ENCODE measurements around the gene CDC123. TPM values are rescaled to one million over a fixed set of nuclear protein-coding genes. Genes with fewer than 3 reads are reported as not detected.

CDC123 gene
- 49.5 and 58.0 TPM in 2 replicates for total RNA-seq

GRCh38 chr10:12195603-12196506 is at the start of gene CDC123, which contains the start of gene NUDT5:
Gene CDC123 (plus strand): TSS chr10:12196188. CDS start chr10:12196246, 58 bp downstream.
Gene NUDT5 (minus strand): TSS chr10:12195891. CDS start chr10:12186291, 9,600 bp downstream.

Other genes with a start within 250 kb of the CDC123 start
- 10.2 and 12.4 TPM in 2 replicates for gene UPF2, start 153.4 kb upstream of the CDC123 start, total RNA-seq
- gene DHTKD1, start 127.2 kb upstream of the CDC123 start, total RNA-seq, result 10.7 and 14.6 TPM in 2 replicates
- 2.0 and 3.1 TPM in 2 replicates for gene SEC61A2, start 66.5 kb upstream of the CDC123 start, total RNA-seq
- gene NUDT5, start 297 bp upstream of the CDC123 start, total RNA-seq, result 49.5 and 55.3 TPM in 2 replicates
- gene CAMK1D, start 153.4 kb downstream of the CDC123 start, total RNA-seq, result 1.3 and 1.6 TPM in 2 replicates